ENCODE measurements around the gene SS18L1.
A peak's percentile ranks its signal among the peaks of the same experiment; 100 is the strongest.

SS18L1 gene

DNA sequence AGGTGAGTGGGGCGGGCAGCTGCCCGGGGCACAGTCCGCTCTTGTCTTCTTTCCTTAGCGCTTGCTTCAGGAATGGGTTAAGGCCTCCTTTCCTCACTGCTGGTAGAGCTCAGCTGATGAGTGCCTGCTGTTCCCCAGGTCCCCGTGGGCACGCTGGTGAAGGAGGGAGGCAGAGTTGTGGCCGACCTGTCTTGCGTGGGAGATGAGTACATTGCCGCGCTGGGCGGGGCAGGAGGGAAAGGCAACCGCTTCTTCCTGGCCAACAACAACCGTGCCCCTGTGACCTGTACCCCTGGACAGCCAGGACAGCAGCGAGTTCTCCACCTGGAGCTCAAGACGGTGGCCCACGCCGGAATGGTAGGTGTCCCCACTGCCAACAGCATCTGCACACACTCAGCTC lies 54.9 kb downstream of the SS18L1 start:
- DNase-seq = no peak

- no peak for DNase-seq
Observed at GRCh38 chr20:62198931-62199330, 55.4 kb downstream of the SS18L1 start.

DNA sequence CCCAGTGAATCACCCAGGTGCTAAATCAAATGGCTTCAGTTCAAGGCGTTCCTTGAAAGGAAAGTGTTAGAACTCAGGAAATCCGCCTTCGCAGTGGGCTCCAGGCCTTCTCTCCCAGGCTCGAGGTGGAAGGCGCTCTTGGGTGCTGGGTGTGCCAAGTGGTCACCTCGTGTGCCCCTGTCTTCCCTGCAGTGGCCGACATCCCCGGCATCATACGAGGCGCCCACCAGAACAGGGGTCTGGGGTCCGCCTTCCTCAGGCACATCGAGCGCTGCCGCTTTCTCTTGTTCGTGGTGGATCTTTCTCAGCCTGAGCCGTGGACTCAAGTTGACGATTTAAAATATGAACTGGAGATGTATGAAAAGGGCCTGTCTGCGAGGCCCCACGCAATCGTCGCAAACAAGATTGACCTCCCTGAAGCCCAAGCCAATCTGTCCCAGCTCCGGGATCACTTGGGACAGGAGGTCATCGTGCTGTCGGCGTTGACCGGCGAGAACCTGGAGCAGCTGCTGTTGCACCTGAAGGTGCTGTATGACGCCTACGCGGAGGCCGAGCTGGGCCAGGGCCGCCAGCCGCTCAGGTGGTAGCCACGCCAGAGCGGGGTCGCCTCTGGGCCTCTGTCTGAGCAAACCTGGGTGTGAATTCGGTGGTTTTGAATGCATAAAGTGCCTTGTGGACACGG lies 57.1 kb downstream of the SS18L1 start:
- no peak for DNase-seq

DNA sequence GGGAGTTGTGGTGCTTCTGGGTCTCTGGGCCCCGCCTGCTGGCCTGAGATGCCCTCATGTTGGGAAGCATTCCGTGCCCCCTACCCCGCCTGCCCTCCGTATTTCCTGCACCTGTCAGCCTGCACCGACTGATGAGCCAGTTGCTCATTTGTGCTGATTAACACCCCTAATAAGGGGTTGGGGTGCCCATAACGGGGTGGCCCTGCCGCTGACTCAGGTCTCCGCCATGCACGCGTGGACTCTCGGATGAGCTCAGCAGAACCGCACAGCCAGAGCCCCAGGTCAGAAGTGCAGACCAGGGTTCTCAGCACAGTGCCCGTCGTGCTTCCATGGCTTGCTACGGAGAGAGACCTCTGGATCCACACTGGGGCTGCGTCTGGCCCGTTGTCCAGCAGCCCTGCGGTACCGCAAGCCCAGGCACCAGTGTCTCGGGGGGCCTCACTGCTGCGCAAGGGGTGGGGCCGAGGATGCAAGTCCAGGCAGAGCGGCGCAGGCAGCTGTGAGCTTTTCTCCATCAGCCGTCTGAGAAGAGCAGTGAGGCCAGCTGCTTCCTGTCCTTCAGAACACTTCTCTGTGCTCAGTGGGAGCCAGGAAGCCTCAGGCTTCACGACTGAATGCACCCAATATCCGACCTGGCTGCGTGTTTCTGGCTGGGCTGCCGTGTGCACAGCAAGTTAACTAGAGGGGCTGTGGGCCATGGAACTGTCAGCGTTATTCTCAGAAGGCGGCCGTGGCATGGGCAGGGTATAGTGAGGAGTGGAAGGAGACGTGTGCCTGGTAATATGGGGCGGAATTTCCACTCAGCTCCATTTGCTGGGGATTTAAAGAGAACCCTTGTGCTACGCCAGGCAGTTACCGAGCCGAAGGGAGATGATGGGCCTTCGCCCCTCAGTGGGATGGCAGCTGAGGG lies 57.9 kb downstream of the SS18L1 start:
- DNase-seq = peak; percentile 28

- no peak for DNase-seq
Observed at GRCh38 chr20:62202083-62202395, 58.5 kb downstream of the SS18L1 start.

DNA sequence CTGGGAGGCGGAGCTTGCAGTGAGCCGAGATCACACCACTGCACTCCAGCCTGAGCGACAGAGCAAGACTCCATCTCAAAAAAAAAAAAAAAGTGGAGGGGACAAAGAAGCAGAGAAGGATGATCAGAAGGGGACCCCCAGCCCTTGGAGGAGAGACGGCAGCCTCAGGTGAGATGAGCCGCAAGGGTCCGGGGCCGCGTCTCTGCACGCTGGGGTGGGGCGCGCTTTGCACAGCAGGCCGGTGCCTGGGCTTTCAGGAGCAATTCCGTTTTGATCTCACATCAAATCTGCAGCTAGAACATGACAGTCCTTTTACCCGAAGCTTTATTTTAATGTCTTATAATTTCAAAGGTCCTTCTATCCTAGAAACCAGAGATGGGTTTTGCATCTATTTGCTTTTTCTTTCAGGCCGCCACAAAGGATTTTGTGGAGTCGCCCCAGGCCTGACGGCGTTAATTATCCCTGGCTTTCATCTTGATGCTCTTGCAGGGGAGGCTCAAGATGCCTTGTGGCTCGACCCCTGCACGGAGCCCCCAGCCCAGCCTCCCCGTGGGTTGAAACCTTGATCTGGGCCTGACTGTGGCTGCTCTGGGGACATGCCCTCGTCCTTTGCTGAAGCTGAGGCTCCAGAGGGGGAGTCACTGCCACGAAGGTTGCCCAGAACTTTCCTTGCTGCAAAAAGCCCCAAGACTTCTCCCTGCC lies 59.3 kb downstream of the SS18L1 start:
- no peak for DNase-seq

DNA sequence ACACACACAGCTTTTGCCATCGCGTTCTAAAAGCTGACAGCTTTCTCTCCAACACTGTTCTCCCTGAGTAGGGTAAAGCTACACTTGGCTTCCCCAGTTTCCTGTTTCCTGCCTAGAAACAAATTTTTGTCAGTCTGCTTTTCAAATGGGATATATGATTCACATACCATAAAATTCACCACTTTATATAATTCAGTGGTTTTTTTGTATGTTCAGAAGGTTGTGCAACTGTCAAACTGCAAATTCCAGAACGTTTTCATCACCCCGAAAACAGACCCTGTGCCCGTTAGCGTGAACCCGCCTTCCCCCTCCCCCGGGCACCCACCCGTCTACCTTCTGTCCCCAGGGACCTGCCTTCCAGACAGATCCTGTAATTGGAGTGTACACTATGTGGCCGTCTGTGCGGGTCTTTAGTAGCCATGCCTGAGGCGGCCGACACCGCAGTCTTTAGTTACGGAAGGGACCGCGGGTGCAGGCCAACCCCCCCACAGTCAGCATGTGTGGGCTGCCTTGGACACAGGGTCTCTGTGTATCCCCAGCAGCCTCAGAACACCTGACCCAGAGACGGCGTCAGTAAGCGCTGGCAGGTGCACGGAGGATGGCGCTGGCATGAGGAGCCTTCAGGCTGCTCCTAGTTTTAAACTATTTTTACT lies 59.9 kb downstream of the SS18L1 start:
- no peak for DNase-seq

- DNase-seq = no peak
Observed at GRCh38 chr20:62205618-62206387, 62.2 kb downstream of the SS18L1 start.

DNA sequence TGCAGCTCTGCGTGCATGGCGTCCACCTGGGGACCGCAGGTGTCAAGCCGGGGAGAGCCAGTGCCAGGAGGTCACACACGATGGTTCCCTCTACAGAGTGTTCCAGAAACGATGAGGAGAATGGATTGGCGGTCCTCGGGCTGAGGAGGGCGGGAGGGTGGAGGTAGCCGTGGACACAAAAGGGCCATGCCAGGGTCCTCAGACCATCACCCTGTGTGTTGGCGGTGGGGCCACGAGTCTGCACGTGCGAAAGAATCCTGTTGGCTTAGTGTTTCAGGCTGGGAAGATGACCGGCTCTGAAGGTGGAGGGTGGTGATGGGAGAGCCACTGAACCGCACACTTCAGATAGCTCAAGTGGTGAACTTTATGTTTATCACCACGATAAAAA lies 62.8 kb downstream of the SS18L1 start:
- no peak for DNase-seq

- no peak for DNase-seq
Observed at GRCh38 chr20:62208061-62208794, 64.7 kb downstream of the SS18L1 start.

DNA sequence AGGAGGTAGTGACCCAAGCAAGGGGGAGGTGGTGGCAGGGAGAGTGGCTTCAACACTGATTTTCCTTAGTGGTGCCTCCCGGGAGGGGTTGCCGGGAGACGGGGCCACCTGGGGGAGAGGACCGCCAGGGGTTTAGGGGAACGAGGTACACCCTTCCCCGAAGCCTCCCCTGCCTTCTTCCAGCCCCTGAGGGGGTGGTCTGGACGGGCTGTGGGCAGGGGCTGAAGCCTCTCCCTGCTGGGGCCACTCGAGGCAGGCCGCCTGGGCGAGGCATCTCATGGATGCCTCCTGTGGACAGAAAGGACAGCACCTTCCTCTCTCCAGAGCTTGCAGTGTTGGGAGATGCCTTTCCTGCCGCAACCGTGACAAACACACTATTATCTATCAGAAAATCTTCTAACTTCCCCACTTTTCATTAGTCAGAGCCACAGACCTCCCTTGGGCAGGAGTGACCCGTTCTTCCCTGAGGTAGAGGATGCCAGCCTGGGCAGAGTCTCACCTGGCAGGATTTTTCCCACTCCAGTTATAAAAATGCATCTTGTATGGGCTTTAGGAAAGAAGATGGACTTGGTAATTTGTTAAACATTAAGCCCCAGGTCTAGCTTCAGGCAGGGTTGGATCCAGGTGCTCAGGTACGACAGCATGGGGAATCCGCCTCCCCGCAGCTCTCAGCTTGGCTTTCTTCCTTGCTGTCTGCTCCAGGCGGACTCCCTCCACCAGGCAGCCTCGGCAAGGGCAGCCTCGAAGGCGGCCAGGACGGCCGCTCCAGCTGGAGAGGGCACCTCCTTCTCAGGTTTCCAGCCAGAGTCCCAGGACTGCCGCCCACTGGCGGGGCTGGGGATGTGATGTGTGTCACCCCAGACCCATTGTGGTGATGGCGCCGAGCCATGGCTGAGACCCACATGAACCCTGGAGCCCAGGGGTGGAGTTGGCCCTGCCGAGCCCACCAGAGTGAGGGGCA lies 65.5 kb downstream of the SS18L1 start:
- no peak for DNase-seq

GRCh38 chr20:62209850-62210495 lies 66.4 kb downstream of the SS18L1 start:
- DNase-seq = no peak

DNA sequence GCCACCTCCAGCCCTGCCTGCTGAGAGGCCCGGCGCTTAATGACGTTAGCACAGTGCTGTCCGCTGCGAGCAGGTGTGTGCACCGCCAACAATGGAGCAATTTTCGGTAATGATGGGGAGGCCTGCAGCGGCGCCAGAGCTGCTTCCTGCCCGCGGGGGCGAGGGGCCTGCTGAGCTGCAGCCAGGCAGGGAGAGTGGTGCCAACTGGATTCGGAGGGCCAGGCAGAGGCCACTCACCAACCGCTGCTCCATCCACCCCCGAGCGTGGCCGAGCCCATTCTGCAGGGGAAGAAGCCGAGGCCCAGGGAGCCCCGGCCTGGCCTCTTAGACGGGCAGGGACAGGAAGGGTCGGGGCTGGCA lies 66.9 kb downstream of the SS18L1 start:
- DNase-seq = no peak

DNA sequence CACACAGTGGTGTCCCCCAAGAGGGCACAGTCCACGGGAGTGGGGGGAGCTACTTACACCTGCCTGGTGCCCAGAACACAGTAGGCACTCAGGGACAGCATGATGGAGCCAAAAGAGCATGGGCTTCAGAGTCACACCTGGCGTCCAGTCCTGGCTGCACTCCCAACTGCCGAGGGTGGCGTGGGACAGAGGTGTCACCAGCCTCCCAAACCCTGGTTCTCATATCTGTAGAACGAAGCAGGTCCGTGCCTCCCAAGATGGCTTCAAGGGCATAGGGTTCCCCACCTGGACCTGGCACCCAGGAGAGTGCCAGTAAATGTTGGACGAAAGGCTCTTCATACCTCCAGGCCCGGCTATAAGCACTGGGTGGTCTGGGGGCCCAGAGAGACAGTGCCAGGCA lies 67.6 kb downstream of the SS18L1 start:
- no peak for DNase-seq

GRCh38 chr20:62211769-62212288 lies 68.3 kb downstream of the SS18L1 start:
- DNase-seq = no peak

DNA sequence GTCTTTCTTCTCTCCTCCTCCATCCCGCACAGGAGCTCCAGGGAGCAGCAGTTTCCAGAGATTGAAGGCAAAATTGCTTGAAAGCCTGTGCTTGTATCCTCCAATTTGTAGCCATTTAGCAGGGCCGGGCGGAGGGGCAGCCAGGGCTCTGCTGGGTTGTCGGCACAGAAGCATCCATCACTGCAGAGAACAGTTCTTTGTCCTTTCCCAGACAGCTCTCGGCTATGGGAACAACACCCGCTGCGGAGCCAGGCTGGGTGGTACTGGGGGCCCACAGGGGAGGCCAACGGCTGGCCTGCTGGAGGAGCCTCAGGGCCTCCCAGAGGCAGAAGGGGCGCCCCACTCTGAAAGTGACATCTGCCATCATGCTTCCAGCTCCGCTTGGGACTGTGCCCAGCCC lies 68.7 kb downstream of the SS18L1 start:
- DNase-seq = no peak

GRCh38 chr20:62214067-62214466 lies 70.5 kb downstream of the SS18L1 start:
- DNase-seq = no peak

DNA sequence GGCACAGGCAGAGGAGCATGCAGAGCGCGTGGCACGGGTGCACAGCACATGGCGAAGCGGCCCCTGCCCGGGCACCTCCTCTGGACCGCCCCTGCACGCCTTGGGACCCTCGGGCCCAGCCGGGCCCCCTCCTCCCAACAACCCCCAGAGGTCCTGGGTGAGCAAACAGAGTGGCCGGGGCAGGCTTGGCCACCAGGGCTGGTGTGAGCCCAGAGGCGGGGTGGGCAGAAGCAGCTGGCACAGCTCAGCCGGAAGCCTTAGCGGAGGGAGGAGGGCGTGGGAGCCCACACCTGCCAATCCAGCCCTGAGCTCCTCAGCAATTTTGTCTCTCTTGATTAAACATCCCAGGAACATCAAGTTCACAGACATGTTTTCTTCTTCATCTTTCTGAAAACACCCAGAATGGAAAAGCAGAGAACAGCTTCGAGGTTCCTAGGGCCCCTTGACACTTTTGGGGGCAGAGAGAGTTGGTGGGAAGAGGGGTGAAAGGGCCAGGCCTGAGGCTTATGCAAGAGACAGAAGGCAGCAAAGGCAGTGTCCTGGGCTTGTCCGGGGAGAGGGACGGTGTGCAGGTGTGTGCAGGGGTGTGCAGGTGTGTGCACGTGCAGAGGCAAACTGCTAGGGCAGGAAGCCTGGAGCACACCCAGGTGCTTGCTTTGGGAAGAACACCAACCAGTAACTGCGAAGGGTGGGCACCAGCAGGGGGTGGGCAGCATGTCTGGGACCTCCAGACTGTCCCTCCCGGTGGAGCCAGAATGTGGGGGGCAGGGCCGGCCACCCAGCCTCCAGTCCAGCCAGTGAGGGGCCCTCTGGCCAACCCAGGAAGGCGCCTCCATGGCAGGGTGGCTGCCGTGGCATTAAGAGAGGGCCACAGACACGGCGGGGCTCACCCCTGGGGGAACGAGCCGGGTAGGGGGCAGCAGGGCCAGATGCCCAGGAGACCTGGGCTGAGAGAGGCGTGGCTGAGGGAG lies 71.7 kb downstream of the SS18L1 start:
- no peak for DNase-seq

Data from NCI-H1694 treated with DMSO at 0.1 percent for 48 hours (cell line).